Posterior vena cava (tissue), 2 donors: ENCODE results near the gene MALT1. TPM values are rescaled to one million over a fixed set of nuclear protein-coding genes. Genes with fewer than 3 reads are reported as not detected.
"Not testable (repeated sequence)": the region's sequence is repeated elsewhere in the genome, so short reads cannot be mapped to it uniquely, and the experiment has no call there.

Source experiments
- DNase-seq: peaks from one replicate; pipeline ENCODE4 v3.0.0-alpha.2; 2020; ENCODE audit warnings: low spot score
- intact Hi-C, 2 donors: fragments of 100-400 bp; cut with DNase I; formaldehyde crosslinking; loops; one replicate each; pipeline versions ENCODE4 v1.14.1 to v1.14.2; 2022 to 2023
- total RNA-seq, 2 donors: library from RNA; stranded (reverse); fragmentation: NEBNext Ultra II Directional; extraction: Animal tissue kit (Norgen Biotek cat#: 25700); gene quantifications; one replicate each; pipeline ENCODE4 v1.2.1, GENCODE V29; 2021
- donor health status: DM: yes; HTN: yes; CAD: no.
- donor health status: DM: yes; HTN: yes; CAD: no.

The MALT1 gene
- total RNA-seq, 2 donors from 2014 or later = 12.8 to 19.1 TPM

DNA sequence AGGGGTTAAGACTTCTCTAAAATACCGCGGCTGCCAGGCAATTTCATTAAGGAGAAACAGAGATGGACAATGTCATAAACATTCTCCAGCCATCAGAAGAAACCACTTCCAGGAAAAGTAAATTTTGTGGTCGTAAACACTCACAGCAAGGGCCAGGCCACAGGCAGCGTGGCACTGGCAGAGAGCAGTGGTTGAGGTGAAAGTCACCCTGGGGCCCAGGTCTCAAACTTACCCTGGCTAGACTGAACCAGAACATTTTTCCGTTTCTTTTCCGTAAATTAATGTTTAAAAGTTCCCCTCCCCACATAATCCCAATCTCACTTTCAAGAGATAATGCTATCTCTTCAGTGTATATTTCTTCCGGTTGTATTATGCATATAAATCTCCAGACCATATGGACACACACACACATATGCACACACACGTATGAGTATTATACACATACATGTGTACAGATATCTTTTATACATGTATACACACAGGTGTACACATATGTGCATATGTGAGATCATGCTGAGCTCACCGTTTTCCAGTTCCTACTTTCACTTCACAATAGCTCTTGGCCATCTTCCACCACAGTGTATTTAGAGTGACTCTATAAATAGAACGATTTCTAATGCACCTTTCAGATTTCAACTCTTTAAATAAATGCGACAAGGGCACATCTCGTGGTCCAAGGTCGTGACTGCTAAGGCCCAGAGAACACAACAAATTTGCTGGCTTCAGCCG is 90.1 kb downstream of the MALT1 start:
- intact Hi-C loops = loop anchor here in 1 of 2 donors (5.0 to 10.0 kb wide), 2 partner anchors 237 to 729 kb away; no protein-coding TSS in a partner anchor
- DNase-seq = peak; percentile 20

DNA sequence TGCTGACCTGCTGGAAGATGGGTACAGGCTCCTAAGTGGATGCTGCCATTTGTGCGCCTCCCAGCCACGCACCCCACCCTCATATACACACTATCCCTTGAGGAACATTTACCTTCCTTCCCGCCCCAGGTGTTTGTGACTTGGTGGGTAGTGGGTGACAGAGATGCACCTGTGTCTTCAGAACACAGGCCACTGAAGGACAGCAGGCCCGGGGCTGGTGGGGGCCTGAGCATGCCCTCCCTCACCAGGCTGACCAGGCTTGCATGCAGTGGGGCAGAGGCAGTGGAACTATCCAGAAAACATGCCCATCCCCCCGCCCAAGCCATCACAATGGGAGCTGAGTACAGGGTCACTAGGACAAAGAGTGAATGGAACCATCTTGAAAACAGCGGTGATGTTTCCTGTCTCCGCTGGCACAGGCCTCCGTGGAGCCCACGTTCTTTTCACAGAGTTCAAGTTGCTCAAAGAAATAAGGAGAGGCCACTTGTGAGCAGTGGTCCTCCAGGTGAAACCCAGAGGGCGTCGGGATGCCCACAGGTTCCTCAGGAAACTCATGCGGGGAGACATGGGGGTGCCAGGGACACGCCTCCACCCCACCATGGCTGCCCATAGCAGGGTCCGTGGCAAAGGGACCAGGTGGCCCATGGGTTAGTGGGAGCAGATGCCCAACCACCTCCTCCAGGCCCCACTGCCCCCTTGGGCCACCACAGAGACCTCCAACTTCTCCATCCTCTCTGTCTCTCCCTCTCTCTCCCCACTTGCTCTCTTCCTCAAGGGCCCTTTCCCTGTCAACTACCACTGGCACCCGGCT is 90.9 kb downstream of the MALT1 start:
- no peak for DNase-seq
- intact Hi-C loops = loop anchor here in 1 of 2 donors (5.0 to 10.0 kb wide), 2 partner anchors 237 to 730 kb away; no protein-coding TSS in a partner anchor

DNA sequence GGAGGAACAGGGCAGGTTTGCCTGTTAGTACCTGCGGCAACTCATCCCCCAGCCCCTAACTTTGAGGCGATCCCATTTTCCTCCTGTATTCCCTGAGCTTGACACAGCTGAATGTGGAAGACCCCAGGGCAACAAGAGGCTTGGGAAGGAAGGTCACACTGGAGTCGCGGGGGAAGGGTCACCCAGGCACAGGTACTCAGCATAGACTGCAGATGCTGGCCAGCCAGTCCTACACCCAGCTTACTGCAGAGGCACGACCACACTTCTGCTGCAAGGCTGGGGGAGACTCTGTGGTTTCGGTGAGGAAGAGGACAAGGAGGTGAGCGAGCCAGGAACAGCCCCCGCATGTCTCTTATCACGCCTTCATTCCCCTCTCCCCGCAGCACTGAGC is 91.5 kb downstream of the MALT1 start:
- DNase-seq = no peak
- intact Hi-C loops = loop anchor here in 1 of 2 donors (5.0 to 10.0 kb wide), 2 partner anchors 238 to 730 kb away; no protein-coding TSS in a partner anchor

DNA sequence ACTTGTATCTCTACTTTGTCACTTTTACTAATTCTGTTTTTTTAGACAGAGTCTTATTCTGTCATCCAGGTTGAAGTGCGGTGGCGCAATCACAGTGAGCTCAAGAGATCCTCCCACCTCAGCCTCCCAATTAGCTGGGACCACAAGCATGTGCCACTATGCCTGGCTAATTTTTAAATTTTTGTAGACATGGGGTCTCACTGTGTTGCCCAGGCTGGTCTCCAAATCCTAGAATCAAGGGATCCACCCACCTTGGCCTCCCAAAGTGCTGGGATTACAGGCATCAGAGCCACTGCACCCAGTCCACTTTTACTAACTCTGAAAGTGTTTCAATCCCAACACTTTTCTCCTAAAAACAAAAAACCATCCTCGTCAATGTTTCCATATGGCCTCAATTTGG is 94.9 kb downstream of the MALT1 start:
- intact Hi-C loops = loop anchor here in 1 of 2 donors (10.0 kb wide), 1 partner anchor 241 kb away; no protein-coding TSS in a partner anchor
- DNase-seq = peak; percentile 13

DNA sequence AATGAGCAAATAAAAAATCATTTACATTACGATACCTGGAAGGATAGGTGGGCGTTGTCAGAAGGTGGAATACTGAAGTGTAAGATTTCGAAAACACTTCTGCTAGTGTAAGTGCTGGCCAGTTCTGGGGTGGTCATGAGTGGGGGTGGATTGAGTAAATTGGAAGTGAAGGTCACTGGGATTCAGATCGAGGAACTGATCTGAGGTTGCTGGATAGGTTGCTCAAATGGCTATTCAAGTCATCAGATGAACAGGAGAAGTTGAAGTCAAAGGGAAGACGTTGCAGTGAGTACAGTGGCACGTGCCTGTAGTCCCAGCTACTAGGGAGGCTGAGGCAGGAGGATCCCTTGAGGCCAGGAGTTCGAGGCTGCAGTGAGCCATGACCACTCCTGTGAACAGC is 95.7 kb downstream of the MALT1 start:
- intact Hi-C loops = loop anchor here in 1 of 2 donors (10.0 kb wide), 1 partner anchor 242 kb away; no protein-coding TSS in a partner anchor
- DNase-seq = peak; percentile 14

DNA sequence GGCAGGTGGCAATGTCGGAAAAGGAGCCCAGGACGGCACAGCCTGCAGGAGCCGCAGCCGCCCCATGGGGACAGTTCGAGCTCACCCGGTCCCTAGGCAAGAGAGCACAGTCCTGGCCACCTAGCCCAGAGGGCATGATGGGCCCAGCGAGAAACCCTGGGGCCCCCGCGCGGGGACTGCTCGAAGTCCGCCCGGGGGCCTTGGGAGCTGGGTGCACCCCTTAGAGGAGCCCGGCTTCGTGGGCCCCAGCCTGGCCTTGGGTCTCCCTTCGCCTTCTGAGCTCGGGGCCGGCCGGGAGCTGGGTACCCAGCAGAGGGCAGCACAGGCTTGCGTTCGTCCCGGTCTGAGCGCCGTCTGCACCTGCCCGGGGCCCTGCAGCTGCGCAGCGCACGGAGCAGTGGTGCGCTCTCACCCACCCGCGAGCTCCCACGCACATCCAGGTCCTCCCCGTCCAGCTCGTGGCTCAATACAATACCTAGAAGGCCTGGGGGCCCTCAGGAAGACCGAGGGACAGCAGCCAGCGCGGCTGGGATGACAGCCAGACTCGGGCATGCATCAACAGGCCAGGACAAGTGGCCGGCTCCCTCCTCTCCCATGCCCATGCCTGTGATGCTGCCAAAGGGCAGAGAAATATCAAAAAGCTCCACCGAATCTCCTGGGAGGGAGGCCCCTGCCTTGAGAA is 97.2 kb downstream of the MALT1 start:
- intact Hi-C loops = loop anchor here in 1 of 2 donors (10.0 kb wide), 1 partner anchor 244 kb away; no protein-coding TSS in a partner anchor
- DNase-seq = peak; percentile 91

DNA sequence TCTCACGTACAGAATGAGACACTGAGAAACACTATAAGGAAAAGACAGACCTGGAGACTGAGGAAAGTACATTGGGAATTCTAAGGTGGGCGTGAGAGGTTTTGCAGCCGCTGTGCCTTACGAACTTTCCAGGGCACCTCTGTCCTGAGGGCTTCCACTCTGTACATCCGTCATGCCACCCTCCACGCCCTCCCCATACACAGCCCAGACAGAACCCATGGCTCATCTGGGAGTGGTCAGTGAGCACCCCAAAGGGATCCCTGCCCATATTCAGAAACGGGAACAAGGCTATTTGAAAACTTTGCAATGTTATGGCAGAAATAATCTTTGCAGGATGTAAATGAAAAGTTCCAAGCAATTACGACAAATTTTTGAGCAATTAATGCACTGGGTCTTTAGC is 98.1 kb downstream of the MALT1 start:
- intact Hi-C loops = loop anchor here in 1 of 2 donors (10.0 kb wide), 1 partner anchor 245 kb away; no protein-coding TSS in a partner anchor
- DNase-seq = peak; percentile 44

DNA sequence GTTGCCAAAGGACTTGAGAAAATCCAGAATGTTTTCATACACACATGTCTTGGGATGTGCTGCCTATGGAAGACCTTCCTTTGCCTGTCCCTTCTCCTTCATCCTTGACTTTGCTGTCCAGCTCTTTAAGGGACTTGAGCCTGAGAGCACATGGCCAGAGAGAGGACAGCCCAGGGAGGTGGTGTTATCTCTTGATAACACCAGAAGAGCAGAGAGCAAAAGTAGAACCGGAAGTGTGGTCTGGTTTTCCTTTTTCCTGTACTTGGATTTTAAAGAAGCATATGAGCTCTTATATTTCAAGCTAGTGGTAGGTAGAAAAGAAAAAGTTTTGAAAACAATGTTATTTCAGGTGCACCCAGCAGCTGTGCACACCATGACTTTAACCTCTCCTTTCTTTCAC is 99.3 kb downstream of the MALT1 start:
- peak; percentile 2 for DNase-seq
- intact Hi-C loops = no loop called here

DNA sequence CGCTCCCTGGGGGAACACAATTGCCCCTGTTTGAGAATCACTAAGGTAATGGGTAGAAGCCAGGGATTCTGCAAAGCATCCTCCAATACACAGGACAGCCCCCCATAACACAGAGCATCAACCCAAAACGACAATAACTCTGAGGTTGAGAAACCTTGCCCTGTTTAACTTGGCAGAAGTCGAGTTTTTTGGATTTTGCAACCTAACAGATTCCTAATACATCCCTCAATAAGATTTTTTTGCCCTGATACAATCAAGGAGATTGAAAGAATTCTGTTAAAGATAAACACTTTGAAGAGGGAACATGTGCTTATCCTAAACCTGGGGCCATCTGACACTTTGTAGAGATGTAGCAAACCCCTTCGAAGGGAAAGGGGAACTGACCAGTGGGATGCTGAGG is 100.9 kb downstream of the MALT1 start:
- no peak for DNase-seq
- intact Hi-C loops = no loop called here

DNA sequence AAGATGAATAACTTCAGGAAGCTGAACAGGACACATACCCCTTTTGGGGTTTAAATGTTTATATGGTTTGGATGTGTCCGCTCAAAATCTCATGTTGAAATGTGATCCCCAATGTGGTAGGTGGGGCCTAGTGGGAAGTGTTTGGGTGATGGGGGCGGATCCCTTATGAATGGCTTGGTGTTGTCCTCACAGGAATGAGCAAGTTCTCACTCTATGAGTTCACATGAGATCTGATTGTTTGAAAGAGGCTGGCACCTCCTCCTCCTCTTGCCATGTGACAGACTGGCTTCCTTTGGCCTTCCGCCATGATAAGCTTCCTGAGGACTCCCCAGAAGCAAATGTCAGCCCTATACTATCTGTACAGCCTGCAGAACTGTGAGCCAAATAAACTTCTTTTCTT is 104.8 kb downstream of the MALT1 start:
- intact Hi-C loops = no loop called here
- DNase-seq = no peak

DNA sequence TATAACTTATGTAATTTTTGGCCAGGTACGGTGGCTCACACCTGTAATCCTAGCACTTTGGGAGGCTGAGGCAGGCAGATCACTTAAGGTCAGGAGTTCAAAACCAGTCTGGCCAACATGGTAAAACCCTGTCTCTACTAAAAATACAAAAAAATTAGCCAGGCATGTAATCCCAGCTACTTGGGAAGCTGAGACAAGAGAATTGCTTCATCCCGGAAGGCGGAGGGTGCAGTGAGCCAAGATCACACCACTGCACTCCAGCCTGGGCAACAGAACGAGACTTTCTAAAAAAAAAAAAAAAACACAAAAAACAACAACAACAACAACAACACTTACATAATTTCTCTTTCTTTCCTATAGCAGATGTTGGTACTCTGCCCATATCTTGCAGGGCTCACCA is 105.3 kb downstream of the MALT1 start:
- intact Hi-C loops = not testable (repeated sequence)

DNA sequence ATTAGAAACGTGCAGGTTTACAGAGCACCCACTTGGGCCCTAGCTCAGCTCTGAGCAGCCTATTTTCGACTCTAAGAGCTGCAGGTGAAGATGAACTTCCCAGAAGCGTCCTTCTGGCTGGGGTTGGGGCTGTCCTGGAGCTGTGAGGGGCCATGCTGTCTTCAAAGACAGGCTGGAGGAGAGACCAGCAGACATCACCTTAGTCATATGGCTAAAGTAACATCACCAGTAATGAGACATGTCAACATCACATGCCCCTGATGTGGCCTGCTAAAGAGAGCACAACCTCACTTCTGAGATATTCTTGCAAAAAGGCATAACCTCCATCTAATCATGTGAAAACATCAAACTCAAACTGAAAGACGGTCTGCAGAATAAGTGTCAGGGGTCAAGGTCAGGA is 106.2 kb downstream of the MALT1 start:
- intact Hi-C loops = no loop called here
- no peak for DNase-seq

More for the DNA sequence above, 105.3 kb downstream of the MALT1 start:
- not testable (repeated sequence) for DNase-seq

DNA sequence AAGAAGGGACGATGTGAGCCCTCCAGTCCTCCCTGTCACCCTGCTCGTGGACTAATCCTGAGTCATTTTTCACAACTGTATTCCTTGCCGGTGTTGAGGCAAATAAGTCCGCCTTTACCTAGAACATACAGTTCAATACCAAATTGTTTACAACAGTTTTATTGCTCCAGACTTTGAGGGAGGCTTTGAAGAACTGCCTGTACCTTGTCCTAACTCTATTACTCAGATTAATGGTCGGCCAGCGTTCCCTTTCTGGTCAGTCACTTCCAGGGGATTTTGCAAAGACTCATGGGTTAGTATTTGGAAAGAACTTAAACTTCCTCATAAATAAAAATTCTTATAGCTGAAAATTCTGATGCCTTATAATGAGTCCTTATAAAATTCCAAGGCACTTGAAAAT is 108.3 kb downstream of the MALT1 start:
- DNase-seq = no peak
- intact Hi-C loops = no loop called here

DNA sequence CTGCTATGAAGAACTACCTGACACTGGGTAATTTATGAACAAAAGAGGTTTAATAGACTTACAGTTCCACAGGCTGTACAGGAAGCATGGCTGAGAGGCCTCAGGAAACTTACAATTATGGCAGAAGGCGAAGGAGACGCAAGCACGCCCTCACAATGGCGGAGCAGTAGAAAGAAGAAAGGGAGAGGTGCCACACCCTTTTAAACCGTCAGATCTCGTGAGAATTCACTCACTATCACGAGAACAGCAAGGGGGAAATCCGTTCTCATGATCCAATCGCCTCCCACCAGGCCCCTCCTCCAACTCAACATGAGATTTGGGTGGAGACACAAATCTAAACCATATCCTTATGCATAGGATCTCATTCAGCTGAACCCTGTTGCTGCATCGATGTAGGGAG is 108.8 kb downstream of the MALT1 start:
- no peak for DNase-seq
- intact Hi-C loops = loop anchor here (2.0 to 10.0 kb wide), 2 partner anchors 65 to 277 kb away; no protein-coding TSS in a partner anchor

DNA sequence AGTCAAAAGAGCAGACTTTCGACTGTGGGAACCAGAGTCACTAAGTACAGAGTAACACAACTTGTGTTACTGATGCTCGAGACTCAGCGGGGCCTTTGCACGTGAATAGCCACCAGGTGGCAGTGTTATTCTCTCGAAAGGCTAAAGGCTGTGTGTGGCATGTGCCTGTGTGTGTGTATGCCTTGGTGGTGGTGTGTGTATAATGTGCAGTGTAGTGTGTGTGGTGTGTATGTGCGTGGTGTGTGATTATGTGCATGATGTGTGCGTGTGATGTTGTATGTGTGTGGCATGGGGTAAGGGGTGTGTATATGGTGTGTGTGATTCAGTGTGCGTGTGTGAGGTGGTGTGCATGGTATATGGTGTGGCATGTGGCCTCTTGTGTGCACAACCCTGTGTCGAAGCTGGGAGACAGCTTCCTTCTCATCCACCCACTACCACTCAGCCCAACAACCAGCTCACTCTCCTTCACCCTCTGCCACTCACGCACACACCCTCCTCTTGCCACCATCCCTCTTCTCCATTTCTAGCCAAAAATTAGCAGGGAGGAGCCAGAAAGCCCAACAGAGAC is 110.4 kb downstream of the MALT1 start:
- DNase-seq = peak; percentile 87
- intact Hi-C loops = loop anchor here (2.0 to 10.0 kb wide), 2 partner anchors 63 to 275 kb away; no protein-coding TSS in a partner anchor

DNA sequence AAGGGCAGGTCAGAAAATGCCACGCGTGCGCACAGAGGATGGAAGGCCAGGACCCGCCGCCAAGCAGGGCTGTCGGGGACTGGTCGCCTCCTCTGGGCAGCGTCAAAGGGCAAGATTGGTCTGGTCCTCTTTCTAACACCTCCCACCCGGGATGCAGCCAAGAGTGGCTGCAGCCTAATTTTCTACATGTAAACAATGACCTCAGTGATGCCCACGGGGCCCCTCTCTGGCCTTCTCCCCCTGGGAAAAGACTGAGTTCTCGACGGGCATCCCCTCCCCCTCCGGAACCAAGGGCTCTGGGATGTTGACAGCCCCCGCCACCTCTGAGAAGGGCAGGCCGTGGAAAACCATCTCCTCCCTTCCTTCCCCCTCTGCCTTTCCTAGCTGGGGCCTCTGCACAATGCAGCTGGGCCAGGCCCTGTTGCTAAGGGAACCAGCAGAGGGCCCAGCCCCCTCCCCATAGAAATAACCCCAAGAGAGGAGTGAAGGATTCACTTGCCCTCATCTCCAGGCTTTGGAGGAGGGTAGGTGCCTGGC is 113.4 kb downstream of the MALT1 start:
- intact Hi-C loops = loop anchor here (5.0 to 10.0 kb wide), 3 partner anchors 60 to 213 kb away; partner anchors contain the start of gene ZNF532 (in 1 of the 2)
- DNase-seq = no peak

DNA sequence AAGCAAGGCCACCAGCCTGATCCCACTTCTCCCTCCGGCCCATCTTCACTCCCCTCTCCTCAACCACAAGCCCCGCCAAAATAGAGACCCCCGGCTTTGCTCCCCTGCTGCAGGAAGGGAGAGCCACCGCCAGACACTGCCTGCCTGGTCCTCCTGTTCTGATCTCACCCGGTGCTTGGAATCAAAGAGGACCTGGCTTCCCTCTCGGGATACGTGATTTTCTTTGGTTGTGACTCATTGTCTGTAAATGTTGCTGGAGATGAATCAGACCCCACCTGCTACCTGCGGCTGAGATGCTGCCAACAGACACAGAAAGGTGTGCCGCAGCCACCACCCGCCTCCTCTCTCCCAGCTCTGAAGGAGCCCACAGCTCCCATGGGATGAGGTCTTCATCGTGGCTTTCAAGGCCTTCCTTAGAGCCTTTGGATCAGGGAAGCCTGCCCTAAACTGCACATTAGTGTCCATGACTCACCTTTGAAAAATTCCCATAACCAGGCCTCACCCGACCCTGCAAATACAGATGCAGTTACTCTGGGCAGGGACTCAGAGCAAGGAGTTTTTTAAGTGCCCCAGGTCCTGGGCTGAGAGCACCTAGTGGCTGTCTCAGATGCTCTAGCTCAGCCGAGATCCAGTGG is 114.0 kb downstream of the MALT1 start:
- DNase-seq = no peak
- intact Hi-C loops = loop anchor here (5.0 to 10.0 kb wide), 3 partner anchors 60 to 212 kb away; partner anchors contain the start of gene ZNF532 (in 1 of the 2)

DNA sequence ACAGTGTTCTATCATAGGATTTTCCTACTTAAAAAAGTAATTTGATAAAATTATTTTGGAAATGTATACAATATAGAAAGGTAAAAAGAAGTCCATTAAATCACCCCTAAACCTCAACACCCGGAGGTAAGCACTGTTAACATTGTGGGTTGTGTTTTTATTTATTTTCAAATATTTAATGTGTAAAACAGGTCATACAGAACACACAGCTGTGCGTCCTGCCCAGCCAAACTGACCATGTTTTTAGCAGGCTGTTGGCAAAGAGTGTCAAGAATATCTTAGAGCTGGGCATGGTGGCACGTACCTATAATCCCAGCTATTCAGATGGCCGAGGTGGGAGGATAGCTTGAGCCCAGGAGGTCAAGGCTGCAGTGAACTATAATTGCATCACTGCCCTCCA is 114.6 kb downstream of the MALT1 start:
- intact Hi-C loops = loop anchor here (5.0 to 10.0 kb wide), 3 partner anchors 59 to 211 kb away; partner anchors contain the start of gene ZNF532 (in 1 of the 2)

More for the DNA sequence above, 114.6 kb downstream of the MALT1 start:
- DNase-seq = no peak
